ENCODE measurements around the gene C9orf153.

DNA sequence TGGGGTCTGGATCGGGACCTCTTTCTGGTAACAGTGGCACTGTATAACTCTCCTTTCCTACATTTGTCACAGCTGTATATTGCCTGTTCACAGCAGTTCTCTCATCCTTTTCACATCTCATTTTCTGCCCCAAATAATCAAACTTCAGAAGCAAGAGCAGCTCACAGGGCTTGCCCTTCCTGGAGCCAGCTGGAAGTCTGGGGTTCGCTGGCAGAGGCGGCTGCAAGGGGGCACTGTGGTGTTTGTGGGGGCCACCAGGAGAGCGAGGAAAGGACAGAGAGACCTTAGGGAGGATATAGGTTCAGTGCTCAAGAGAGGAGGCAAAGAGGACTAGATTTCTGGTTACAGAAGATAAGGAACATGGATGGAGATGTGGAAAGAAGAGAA lies 75.3 kb downstream of the C9orf153 start:
- TF ChIP-seq EZH2 (IDR thresholded peaks at IDR 0.05): no peak
- no peak for TF ChIP-seq FOXP2 (optimal IDR thresholded peaks at IDR 0.05; ENCODE audit: control extremely low read depth, extremely low read length, insufficient read depth)
